Smooth muscle cell of the pulmonary artery (primary cell): ENCODE results near the gene AHCTF1. TPM values are rescaled to one million over a fixed set of nuclear protein-coding genes. Genes with fewer than 3 reads are reported as not detected.

Experiments
- total RNA-seq: library from RNA; depleted of rRNA; stranded (reverse); fragments of >200 nt; gene quantifications from 2 replicates; pipeline ENCODE4 v1.2.3, GENCODE V29; 2014

Gene AHCTF1, protein sequence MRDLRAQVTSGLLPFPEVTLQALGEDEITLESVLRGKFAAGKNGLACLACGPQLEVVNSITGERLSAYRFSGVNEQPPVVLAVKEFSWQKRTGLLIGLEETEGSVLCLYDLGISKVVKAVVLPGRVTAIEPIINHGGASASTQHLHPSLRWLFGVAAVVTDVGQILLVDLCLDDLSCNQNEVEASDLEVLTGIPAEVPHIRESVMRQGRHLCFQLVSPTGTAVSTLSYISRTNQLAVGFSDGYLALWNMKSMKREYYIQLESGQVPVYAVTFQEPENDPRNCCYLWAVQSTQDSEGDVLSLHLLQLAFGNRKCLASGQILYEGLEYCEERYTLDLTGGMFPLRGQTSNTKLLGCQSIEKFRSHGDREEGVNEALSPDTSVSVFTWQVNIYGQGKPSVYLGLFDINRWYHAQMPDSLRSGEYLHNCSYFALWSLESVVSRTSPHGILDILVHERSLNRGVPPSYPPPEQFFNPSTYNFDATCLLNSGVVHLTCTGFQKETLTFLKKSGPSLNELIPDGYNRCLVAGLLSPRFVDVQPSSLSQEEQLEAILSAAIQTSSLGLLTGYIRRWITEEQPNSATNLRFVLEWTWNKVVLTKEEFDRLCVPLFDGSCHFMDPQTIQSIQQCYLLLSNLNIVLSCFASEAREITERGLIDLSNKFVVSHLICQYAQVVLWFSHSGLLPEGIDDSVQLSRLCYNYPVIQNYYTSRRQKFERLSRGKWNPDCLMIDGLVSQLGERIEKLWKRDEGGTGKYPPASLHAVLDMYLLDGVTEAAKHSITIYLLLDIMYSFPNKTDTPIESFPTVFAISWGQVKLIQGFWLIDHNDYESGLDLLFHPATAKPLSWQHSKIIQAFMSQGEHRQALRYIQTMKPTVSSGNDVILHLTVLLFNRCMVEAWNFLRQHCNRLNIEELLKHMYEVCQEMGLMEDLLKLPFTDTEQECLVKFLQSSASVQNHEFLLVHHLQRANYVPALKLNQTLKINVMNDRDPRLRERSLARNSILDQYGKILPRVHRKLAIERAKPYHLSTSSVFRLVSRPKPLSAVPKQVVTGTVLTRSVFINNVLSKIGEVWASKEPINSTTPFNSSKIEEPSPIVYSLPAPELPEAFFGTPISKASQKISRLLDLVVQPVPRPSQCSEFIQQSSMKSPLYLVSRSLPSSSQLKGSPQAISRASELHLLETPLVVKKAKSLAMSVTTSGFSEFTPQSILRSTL (N-terminal part only)
- 28.0 and 28.6 TPM in 2 replicates for total RNA-seq

DNA sequence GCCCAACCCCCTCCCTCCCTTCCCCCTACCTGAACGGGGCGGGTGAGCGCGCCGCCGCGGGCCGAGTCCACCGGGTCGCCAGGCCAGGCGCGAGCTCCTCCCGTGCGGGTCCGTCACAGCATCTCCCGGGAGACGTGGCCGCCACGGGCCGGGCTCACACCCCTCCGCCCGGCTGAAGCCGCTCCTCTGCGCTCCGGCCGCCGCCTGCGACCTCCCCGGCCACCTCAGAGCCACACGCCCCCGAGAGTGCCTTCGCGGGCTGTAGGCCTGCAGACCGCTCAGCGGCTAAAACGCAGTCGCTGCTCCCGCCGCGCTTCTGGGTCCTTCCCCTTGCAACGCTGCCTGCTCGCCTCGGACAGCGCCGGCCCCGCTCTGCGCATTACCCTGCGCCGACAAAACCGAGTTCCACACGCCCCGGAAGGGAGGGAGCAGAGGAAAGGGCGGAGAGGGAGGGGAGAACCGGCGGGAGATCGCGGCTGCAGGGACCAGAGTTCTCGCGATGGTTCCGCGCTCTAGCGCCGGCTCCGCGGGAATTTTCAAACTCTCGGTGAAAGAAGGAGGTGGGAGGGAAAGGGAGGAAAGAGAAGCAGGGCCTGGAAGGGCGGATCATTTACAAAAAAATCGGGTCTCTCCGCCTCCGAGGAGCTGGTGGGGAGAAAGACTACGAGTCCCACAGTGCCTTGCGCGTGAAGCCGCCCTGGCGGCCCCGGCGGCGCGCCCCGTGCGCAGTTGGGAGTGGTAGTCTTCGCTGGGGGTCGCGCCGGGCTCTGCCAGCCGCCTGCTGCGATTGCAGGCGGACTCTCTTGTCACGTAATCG, at the start of gene AHCTF1:
TSS of gene AHCTF1 (minus strand) at position 400 of the 817 bp plus-strand sequence. CDS start 13,578 bp downstream, outside the sequence.

Other genes starting within 250 kb of the AHCTF1 start
- gene SCCPDH, start 207.5 kb downstream of the AHCTF1 start, total RNA-seq: 37.1 and 41.5 TPM in 2 replicates
- gene ZNF695, start 76.1 kb upstream of the AHCTF1 start, total RNA-seq: 0.79 and 0.98 TPM in 2 replicates
- 0.72 and 0.89 TPM in 2 replicates for gene ZNF670, start 146.9 kb upstream of the AHCTF1 start, total RNA-seq
- gene ZNF669, start 172.4 kb upstream of the AHCTF1 start, total RNA-seq: 3.5 and 6.5 TPM in 2 replicates
- gene ZNF124, start 240.1 kb upstream of the AHCTF1 start, total RNA-seq: 10.0 and 12.5 TPM in 2 replicates